ENCODE results near the gene COQ4.
"Not testable (repeated sequence)": the region's sequence is repeated elsewhere in the genome, so short reads cannot be mapped to it uniquely, and the experiment has no call there.

The COQ4 gene

DNA sequence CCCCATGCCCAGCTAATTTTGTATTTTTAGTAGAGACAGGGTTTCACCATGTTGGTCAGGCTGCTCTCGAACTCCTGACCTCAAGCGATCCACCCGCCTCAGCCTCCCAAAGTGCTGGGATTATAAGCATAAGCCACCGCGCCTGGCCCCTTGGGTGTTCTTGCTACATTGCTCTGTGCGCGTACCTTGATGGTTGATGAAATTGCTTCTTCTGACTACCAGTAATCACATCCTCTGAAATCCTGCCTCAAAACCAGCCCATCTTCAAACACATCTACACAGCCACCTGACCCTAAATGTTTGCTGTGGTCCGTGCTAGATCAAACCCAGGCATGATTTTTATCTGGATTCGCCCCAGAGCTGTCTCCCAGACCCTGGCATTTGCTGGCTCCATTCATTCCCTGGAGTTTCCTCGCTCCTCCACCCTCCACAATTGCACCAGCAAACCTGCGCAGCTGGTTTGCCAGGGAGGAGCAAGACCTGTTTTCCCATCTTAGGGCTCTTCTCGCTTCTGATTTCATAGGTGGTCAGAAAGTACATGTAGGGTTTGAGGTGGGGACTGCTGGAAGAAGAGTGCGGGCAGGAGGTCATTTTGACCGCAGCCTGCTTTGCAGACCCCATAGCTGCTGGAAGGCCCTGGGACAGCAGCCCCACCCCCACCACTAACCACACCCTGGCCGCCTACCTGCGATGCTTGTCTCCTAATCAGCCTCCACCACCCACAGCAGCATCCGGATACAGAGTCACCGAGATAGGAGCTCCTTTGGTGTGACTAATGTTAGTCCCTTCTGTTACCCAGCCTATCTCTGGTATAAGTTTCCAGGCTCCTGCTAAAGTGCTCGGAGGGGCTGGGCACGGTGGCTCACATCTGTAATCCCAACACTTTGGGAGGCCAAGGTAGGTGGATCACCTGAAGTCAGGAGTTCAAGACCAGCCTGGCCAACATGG is 23.8 kb upstream of the COQ4 start:
- DNase-seq (ENCODE audit: low read depth, low spot score): no peak

GRCh38 chr9:128304136-128304970 is 18.3 kb upstream of the COQ4 start:
- no peak for DNase-seq (ENCODE audit: low read depth, low spot score)

GRCh38 chr9:128304971-128305288 is 17.7 kb upstream of the COQ4 start:
- no peak for DNase-seq (ENCODE audit: low read depth, low spot score)

GRCh38 chr9:128309551-128309950 is 13.1 kb upstream of the COQ4 start:
- no peak for DNase-seq (ENCODE audit: low read depth, low spot score)

- DNase-seq (ENCODE audit: low read depth, low spot score): no peak
These were observed 12.2 kb upstream of the COQ4 start for GRCh38 chr9:128310461-128310860.

DNA sequence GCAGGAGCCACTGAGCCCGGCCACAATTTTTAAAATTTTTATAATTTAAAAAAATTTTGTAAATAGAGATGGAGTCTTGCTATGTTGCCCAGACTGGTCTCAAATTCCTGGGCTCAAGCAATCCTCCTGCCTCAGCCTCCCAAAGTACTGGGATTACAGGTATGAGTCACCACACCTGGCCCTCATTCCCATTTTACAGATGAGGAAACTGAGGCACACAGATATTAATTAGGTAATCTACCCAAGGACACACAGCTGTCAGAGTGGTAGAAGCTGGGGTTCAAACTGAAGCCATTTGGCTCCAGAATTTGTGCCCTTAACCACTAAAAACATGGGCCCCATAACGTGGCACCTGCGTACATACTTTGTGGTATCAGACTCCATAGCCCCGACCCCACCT is 7.9 kb upstream of the COQ4 start:
- no peak for DNase-seq (ENCODE audit: low read depth, low spot score)

- no peak for DNase-seq (ENCODE audit: low read depth, low spot score)
These were observed 6.2 kb upstream of the COQ4 start for GRCh38 chr9:128316421-128316820.

- no peak for DNase-seq (ENCODE audit: low read depth, low spot score)
These were observed 5.0 kb upstream of the COQ4 start for GRCh38 chr9:128317629-128318028.

DNA sequence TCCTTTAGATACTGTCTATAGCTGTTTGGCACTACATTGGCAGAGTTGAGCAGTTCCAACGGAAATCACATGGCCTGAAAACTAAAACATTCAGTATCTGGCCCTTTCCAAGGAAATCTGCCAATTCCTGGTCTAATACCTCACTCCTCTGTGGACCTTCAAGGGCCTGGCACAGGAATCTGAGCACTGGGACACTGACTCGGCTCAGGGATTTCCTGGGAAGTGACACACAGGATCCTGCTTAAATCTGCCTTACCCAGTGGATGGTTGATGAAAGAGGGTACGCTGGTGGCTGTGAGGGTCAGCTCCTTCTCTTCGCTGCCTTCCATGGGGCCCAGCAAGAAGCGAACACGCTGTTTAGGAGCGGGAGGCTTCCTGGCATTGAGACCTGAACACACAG is 1.3 kb upstream of the COQ4 start:
- no peak for DNase-seq (ENCODE audit: low read depth, low spot score)

DNA sequence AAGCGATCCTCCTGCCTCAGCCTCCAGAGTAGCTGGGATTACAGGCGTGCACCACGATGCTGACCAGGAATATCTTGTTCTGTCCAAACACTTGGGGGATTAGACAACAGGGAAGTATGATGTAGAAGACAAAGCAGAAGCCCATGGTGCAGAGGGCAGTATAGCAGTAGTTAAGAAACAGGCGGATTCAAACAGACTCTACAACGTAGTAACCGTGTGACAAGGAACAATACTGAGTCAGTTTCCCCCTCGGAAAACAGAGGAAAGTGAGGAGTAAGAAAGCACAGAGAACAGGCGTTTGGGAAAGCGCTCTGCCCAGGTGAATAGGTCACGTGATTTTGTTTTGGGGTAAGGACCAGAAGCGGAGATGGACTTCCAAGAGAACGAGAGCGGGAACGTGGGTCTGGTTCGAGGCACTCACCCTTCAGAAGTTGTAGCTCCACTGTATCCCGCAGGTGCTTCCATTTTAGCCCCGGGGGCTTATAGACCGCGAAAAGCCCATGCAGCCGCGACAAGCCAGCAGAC is 698 bp upstream of the COQ4 start:
- DNase-seq (ENCODE audit: low read depth, low spot score): no peak

- no peak for DNase-seq (ENCODE audit: low read depth, low spot score)
These were observed 632 bp downstream of the COQ4 start for GRCh38 chr9:128323212-128323730.

DNA sequence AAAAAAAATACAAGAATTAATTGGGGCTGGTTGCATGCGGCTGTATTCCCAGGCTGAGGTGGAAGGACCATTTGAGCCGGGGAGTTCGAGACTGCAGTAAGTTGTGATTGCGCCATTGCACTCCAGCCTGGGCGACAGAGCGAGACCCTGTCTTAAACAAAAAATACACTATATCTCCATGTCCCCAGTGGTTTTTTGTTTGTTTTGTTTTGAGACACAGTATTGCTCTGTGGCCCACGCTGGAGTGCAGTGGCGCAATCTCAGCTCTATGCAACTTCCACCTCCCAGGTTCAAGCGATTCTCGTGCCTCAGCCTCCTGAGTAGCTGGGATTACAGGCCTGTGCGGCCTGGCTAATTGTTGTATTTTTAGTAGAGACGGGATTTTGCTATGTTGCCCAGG is 1.2 kb downstream of the COQ4 start:
- no peak for DNase-seq (ENCODE audit: low read depth, low spot score)

GRCh38 chr9:128324401-128324800 is 1.8 kb downstream of the COQ4 start:
- no peak for DNase-seq (ENCODE audit: low read depth, low spot score)

GRCh38 chr9:128325629-128326028 is 3.0 kb downstream of the COQ4 start:
- DNase-seq (ENCODE audit: low read depth, low spot score): no peak

DNA sequence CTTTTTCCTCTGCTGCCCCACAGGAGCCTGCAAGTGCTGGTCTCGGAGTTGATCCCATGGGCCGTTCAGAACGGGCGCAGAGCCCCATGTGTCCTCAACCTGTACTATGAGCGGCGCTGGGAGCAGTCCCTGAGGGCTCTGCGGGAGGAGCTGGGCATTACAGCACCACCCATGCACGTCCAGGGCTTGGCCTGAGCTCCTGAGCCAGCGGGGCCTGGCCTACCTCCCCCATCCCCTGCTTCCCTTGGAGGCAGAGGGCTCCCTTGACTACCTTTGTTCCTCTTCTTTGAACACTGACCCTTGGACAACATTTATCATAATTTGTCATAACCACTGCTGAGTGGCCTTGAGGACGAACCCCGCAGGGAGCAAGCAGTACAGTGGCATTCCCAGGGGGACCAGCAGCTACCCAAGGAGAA is 10.8 kb downstream of the COQ4 start:
- DNase-seq (ENCODE audit: low read depth, low spot score): no peak

GRCh38 chr9:128335161-128335560 is 12.5 kb downstream of the COQ4 start:
- no peak for DNase-seq (ENCODE audit: low read depth, low spot score)

DNA sequence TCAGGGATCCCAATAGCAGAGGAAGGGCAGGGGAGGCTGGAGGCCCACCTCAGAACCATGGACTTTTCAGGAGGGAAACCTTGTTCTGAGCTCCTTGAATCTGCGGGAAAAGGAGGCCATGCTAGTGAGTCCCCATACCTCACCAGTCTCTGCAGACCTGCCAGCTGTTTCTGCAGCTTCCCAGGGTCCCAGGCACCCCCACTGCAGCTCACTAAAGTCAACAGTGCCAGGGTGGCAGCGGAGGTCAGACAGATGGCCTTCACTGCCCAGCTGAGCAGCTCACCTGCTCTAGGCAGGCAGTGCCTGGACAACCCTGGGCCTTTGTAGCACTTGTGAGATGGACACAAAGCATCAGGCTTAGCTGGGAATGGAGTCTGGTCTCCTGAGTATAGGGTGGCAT is 13.3 kb downstream of the COQ4 start:
- no peak for DNase-seq (ENCODE audit: low read depth, low spot score)

- no peak for DNase-seq (ENCODE audit: low read depth, low spot score)
These were observed 15.3 kb downstream of the COQ4 start for GRCh38 chr9:128337936-128338335.

GRCh38 chr9:128338852-128339614 is 16.4 kb downstream of the COQ4 start:
- not testable (repeated sequence) for DNase-seq (ENCODE audit: low read depth, low spot score)

GRCh38 chr9:128339761-128340690 is 17.4 kb downstream of the COQ4 start, which contains the start of gene SLC27A4:
Gene SLC27A4, plus strand, starts transcription at chr9:128340527. Its CDS starts 2,606 bp downstream, at chr9:128343133.
- no peak for DNase-seq (ENCODE audit: low read depth, low spot score)
